NCI-H460 (cell line): ENCODE measurements around the gene FOLR2. TPM values are rescaled to one million over a fixed set of nuclear protein-coding genes. Genes with fewer than 3 reads are reported as not detected.
"Not testable (repeated sequence)": the region's sequence is repeated elsewhere in the genome, so short reads cannot be mapped to it uniquely, and the experiment has no call there.

Source experiments
- DNase-seq: peaks from one replicate; pipeline ENCODE4 v3.0.0-alpha.2; 2016; ENCODE audit warnings: low read depth; ENCODE audit errors: extremely low read depth
- total RNA-seq: library from RNA; depleted of rRNA; stranded (reverse); fragments of >200 nt; shearing (Covaris generic); gene quantifications from 2 replicates; pipeline ENCODE4 v1.2.3, GENCODE V29; 2014; rRNA removed

FOLR2 gene
- total RNA-seq, 1 experiment from 2014 or later = not detected

GRCh38 chr11:72265951-72266350 is 49.4 kb downstream of the FOLR2 start:
- DNase-seq = no peak

DNA sequence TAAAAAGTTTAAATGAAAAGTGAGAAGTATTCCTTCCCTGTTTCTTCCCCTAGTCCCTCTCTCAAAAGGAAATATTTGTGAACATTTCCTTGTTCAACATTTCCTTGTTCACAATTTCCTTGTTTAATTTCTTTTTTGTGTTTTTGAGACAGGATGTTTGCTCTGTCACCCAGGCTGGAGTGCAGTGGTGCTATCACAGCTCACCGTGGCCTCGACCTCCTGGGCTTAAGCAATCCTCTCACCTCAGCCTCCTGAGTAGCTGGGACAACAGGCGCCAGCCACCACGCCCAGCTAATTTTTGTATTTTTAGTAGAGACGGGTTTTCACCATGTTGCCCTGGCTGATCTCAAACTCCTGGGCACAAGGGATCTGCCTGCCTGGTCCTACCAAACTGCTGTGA is 50.4 kb downstream of the FOLR2 start:
- DNase-seq = not testable (repeated sequence)

DNA sequence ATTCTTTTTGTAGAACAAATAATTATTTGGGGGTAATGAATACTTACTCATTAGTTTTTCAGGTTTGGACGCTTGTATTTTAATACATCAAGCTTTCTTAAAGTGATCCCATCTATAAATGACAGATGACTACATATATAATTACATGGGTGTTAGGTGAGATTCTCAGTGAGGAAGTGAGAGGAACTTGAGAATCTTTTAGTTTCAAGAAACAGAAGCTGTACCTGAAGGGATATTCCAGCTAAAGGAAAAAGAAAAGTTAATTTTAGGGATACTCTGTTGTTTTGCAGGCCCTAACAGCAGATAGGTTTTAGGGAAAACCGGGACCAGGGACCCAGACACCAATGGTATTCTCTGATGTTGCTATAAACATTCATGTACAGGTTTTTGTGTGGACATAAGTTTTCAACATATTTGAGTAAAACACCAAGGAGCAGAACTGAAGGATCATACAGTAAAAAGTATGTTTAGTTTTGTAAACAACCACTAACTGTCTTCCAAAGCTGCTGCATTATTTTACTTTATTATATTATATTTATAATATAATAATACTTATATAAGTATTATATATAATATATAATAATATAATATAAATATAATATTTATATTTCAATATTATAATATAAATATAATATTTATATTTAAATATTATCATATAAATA is 51.5 kb downstream of the FOLR2 start:
- no peak for DNase-seq

Other genes starting within 250 kb of the FOLR2 start
- 2.3 and 2.4 TPM in 2 replicates for gene IL18BP, start 217.9 kb upstream of the FOLR2 start, total RNA-seq
- gene NUMA1, start 136.3 kb upstream of the FOLR2 start, total RNA-seq = 48.8 and 57.0 TPM in 2 replicates
- gene LRRC51, start 135.9 kb upstream of the FOLR2 start, total RNA-seq = 6.7 and 7.5 TPM in 2 replicates
- 49.7 and 51.6 TPM in 2 replicates for gene LAMTOR1, start 113.5 kb upstream of the FOLR2 start, total RNA-seq
- not detected in 2 replicates for gene TOMT, start 110.9 kb upstream of the FOLR2 start, total RNA-seq
- 30.9 and 37.6 TPM in 2 replicates for gene ANAPC15, start 104.1 kb upstream of the FOLR2 start, total RNA-seq
- not detected in 2 replicates for gene FOLR3, start 81.1 kb upstream of the FOLR2 start, total RNA-seq
- not detected in 2 replicates for gene FOLR1, start 24.7 kb upstream of the FOLR2 start, total RNA-seq
- 49.1 and 55.6 TPM in 2 replicates for gene INPPL1, start 8.0 kb downstream of the FOLR2 start, total RNA-seq
- gene PHOX2A, start 27.4 kb downstream of the FOLR2 start, total RNA-seq = not detected in 2 replicates
- gene CLPB, start 217.7 kb downstream of the FOLR2 start, total RNA-seq = 27.3 and 31.5 TPM in 2 replicates